Measurements from ENCODE around the gene EPS15.
"Not testable (repeated sequence)": the region's sequence is repeated elsewhere in the genome, so short reads cannot be mapped to it uniquely, and the experiment has no call there.

Gene EPS15

DNA sequence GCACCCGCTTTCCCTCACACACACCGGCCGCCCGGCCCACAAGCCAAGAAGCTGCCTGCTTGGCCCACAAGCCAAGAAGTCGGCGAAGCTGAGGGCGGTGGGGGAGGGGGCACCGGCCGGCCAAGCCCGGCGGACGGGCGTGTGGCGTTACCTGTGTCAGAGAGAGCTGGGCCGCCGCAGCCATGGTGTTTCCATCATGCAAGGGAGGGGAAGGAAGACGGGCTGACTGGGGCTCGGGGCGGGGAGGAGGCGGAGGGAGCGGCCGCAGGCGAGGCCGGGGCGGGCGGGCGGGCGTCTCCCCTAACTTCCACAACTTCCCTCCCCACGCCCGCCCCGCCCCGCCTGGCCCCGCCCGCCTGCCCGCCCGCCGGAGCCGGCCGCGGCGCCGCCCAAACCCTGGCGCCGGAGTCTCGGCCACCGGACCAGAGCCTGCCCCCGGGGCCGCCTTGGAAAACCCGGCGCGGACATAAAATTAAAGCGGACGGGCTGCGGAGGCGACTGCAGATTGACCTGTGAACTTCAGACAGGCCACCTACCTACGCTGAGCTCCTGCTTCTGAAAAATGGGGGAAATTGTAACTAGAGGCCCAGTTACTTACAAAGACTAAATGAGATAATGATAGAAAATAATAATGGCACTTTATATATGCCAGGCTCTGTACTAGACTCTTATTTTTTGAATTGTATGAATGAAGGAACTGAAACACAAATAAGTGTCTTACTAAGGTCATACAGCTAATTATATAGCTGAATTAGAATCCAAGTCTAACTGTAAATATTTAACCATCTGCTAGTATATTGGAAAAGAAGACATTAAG lies at the start of gene EPS15:
TSS of gene EPS15 (minus strand) at position 219 of the 817 bp plus-strand sequence. CDS start at position 184, 35 bp downstream.
- DNase-seq (ENCODE audit: low read depth in 2 of 2, low spot score in 1 of 2): peak; percentile 56 to 73

DNA sequence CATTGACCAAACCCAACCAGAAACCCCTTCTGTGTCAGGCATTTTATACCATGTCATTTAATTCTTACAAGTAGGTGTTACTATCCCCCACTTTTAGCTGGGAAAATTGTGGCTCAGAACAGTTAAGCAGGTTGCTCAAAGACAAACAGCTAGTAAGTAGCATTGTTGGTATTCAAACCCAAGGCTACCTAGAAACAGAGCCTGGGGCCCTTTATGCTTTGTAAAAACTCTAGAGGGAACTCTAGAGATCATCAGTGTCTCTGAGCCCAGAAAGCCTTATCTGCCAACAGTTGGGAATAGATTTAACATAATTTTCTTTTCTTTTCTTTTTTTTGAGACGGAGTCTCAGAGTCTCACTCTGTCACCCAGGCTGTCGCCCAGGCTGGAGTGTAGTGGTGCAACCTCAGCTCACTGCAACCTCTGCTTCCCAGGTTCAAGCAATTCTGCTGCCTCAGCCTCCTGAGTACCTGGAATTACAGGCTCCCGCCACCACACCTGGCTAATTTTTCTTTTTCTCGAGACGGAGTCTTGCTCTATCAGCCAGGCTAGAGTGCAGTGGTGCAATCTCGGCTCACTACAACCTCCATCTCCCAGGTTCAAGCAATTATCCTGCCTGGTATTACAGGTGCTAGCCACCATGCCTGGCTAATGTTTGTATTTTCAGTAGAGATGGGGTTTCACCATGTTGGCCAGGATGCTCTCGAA lies 49.3 kb upstream of the EPS15 start:
- DNase-seq (ENCODE audit: low read depth in 2 of 2, low spot score in 1 of 2): no peak

GRCh38 chr1:51567653-51568052 lies 48.6 kb upstream of the EPS15 start:
- DNase-seq (ENCODE audit: low read depth in 2 of 2, low spot score in 1 of 2): no peak

- DNase-seq (ENCODE audit: low read depth in 2 of 2, low spot score in 1 of 2): no peak
These were observed 47.2 kb upstream of the EPS15 start for GRCh38 chr1:51566260-51566659.

DNA sequence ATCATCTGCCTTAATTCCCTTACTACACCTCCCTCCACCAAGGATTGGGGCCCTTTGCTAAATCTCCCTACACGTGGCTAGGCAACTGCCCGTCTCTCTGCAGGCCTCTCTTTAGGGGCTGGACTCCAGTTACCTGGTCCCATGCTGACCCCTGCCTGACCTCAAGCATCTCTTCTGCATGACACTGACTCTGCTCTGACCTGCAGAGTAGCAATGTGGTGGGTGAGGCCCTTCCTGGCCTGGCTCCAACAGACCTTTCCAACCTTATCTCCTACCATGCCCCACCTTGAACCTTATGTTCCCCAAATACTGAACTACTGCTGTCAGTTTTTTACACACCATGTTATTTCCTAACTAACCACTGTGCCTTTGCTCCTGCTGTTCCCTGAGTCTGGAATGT lies 45.9 kb upstream of the EPS15 start:
- DNase-seq (ENCODE audit: low read depth in 2 of 2, low spot score in 1 of 2): no peak

GRCh38 chr1:51564124-51564523 lies 45.1 kb upstream of the EPS15 start:
- DNase-seq (ENCODE audit: low read depth in 2 of 2, low spot score in 1 of 2): no peak

DNA sequence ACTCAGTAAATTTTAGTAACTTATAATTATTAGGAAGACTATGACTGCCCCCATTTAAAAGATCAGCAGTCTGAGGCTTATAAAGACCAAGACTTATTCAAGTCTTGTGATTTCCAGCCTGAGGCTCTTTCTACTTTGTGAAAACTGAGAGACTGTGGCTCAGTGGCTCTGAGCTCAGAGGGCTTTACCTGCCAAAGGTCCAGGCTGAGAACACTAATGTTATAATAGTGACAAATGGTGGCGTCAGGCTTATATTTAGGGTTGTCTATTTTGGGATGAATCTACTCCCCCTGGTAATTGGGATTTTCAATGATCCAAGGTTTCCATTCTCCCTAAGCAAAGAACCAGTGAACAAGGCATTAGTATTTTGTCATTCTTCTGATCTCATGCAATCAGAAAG lies 42.6 kb upstream of the EPS15 start:
- DNase-seq (ENCODE audit: low read depth in 2 of 2, low spot score in 1 of 2): no peak

GRCh38 chr1:51560895-51561294 lies 41.8 kb upstream of the EPS15 start:
- DNase-seq (ENCODE audit: low read depth in 2 of 2, low spot score in 1 of 2): not testable (repeated sequence)

DNA sequence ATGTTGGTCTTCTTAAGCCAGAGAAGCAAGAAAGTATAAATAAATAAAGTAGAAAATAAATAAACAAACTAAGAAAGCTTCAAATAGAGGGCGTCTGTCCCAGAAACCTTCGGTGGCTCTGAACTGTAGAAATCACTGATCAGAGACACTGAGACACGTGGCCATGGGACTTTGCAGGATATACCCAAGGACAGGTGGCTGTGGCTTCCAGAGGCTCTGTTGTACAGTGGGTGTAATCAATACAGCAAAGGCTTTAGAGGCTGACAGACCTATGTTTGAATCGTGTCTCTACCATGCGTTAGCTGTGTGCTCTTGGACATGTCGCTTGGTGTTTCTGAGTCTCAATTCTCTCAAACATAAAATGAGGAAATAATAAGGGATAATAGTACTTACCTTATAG lies 41.0 kb upstream of the EPS15 start:
- DNase-seq (ENCODE audit: low read depth in 2 of 2, low spot score in 1 of 2): no peak

GRCh38 chr1:51559501-51559900 lies 40.4 kb upstream of the EPS15 start:
- no peak for DNase-seq (ENCODE audit: low read depth in 2 of 2, low spot score in 1 of 2)

- no peak for DNase-seq (ENCODE audit: low read depth in 2 of 2, low spot score in 1 of 2)
These were observed 40.0 kb upstream of the EPS15 start for GRCh38 chr1:51559064-51559500.

GRCh38 chr1:51558375-51558924 lies 39.4 kb upstream of the EPS15 start:
- no peak for DNase-seq (ENCODE audit: low read depth in 2 of 2, low spot score in 1 of 2)

DNA sequence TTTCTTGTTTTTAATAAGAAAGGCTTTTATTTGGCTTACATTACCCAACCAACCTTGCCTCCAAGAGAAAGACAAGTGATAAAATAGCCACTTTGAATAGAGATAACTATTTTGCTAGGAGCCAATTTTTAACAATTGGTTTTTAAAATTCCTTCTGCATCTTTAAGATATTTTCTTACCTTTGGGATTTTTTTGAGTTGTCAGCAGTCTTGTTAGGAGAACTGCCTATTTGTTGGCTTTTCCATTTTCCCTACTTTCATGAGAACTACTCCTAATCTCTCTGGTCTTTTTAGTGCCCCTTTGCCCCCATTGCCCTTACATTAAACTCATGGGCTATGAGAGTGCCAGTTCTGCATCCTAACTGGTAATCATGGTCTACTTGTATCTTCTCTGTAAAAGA lies 38.1 kb upstream of the EPS15 start:
- no peak for DNase-seq (ENCODE audit: low read depth in 2 of 2, low spot score in 1 of 2)

GRCh38 chr1:51555866-51556619 lies 37.0 kb upstream of the EPS15 start:
- no peak for DNase-seq (ENCODE audit: low read depth in 2 of 2, low spot score in 1 of 2)

DNA sequence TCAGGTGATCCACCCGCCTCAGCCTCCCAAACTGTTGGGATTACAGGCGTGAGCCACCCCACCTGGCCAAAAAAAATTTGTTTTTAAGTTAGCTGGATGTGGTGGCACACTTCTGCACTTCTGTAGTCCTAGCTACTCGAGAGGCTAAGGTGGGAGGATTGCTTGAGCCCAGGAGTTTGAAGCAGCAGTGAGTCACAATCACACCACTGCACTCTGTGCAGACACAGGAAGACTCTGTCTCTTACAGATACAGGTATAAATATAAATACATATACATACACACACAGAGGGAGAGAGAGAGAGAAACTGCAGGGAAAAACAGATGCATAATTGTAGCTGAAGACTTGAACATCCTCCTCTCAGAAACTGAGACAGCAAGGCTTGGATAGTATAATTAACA lies 34.8 kb upstream of the EPS15 start:
- no peak for DNase-seq (ENCODE audit: low read depth in 2 of 2, low spot score in 1 of 2)

- no peak for DNase-seq (ENCODE audit: low read depth in 2 of 2, low spot score in 1 of 2)
These were observed 34.1 kb upstream of the EPS15 start for GRCh38 chr1:51552929-51553807.

DNA sequence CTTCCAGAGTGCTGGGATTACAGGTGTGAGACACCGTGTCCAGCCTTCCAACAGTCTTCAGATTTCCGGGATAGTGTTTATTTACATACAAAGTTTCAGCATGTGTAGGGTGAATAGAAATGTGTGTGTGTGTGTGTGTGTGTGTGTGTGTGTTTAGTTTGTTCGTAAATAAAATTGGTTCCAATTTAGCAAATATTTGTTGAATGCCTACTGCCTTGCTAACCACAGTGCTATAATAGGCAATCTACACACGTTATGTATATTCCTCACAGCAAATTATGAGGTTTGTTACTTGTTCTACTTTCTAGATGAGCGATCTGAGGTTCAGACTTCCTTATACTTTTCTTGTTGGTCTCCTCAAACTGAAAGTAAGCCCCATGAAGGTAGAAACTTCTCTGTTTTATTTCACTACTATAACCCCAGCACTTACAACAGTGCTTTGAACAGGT lies 32.8 kb upstream of the EPS15 start:
- no peak for DNase-seq (ENCODE audit: low read depth in 2 of 2, low spot score in 1 of 2)

DNA sequence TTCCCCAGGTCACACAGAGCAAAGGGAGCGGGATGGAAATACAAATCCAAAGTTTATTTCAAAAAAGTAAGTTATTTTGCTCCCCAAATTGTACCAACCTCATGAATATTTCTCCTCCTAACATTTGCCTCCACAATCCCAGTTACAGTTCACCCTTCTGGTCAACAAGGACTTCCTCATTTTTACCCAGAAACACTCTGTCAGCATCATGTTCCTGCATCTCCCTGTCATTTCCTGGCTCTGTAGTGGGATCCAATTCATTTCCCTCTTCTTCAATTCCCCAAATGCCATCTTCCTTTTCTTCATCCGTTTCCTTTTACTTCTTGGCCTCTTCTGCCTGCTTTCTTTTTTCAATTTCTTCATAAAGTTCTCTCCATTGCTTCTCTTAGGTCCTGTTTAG lies 32.0 kb upstream of the EPS15 start:
- DNase-seq (ENCODE audit: low read depth in 2 of 2, low spot score in 1 of 2): no peak

DNA sequence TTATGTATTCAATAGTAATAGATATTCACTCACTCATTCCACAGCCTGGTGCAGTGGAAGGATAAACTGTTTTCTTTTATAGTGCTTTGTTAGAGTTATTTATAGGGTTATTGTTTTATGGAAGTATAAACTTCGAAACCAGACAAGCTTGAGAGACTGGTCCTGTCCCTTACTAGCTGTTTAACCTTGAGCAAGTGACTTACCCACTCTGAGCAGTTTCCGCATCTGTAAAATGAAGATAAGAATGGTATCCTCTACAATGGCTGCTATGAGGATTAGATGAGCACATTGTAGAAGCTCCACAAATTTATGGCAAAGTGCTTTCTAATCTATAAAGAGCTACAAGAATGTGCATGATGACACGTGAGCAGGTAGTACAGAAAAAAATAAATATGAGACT lies 30.8 kb upstream of the EPS15 start:
- DNase-seq (ENCODE audit: low read depth in 2 of 2, low spot score in 1 of 2): no peak

DNA sequence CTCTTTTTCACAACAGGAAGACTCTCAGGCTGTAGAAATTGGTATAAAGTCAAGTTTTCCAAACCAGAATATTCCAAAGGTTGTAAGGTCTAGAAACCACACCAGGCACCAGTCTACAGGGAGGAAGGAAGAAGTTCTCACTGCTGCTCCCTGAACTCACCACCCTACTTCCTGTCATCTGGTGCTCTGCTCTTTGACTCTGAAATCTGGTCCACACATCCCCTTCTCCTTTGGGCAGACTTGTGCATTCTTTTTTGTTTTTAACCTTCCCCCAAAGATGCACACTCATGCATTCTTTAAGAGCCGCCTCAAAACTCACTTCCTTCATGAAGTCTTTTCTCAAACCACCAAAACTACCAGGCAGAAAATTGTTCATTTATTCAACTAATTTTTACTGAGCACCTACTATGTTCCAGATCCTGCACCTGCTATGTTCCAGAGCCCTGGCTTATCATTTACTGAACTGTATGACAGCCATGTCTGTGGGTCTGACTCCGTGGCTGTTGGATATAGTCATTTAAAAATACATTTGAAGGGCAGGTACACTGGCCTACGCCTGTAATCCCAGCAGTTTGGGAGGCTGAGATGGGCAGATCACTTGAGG lies 30.1 kb upstream of the EPS15 start:
- DNase-seq (ENCODE audit: low read depth in 2 of 2, low spot score in 1 of 2): no peak

All from stimulated activated CD8-positive, alpha-beta memory T cell treated with anti-CD3 and anti-CD28 coated beads, Interleukin-4, amount 100 ng/mL, for 4 hours (primary cell).